SK-N-SH (cell line): ENCODE data around the gene HK1. TPM values are rescaled to one million over a fixed set of nuclear protein-coding genes. Genes with fewer than 3 reads are reported as not detected.

Source experiments
- CTCF ChIA-PET: fragments of 300-600, 350-600 bp; formaldehyde crosslinking; extraction: SDS; loops from one replicate; lab custom pipeline; 2021; lab: Yijun Ruan, JAX
- POLR2A ChIA-PET: fragments of 350-600 bp; sonication (Branson Sonifier 250); formaldehyde crosslinking; extraction: SDS; loops from one replicate; lab custom pipeline; 2020; ENCODE audit warnings: antibody characterized with exemption, inconsistent platforms; lab: Yijun Ruan, JAX
- DNase-seq: peaks from one replicate; pipeline ENCODE4 v3.0.0; 2012
- H2AFZ ChIP-seq: fragments of 200-600 bp; sonication (generic); 2 replicates; pipeline ENCODE4 v1.8.1; 2016; ENCODE audit warnings: antibody characterized with exemption, mild to moderate bottlenecking, low read depth
- H3F3A ChIP-seq: fragments of 200-600 bp; sonication (generic); replicated peaks from 2 replicates; pipeline ENCODE3; 2016; ENCODE audit warnings: antibody characterized with exemption, mild to moderate bottlenecking; ENCODE audit not compliant: insufficient read depth
- H3K27ac ChIP-seq, 2 experiments: fragments of 200-500 bp in 1 of 2; fragments of 200-600 bp in 1 of 2; sonication (Bioruptor generic) in 1 of 2; sonication (generic), shearing (Covaris generic) in 1 of 2; 2 replicates each; pipeline versions ENCODE4 v1.5.1 to v1.6.1; 2014 to 2016; ENCODE audit warnings: low read depth in 2 of 2, inconsistent platforms in 1 of 2, low read length in 1 of 2, mild to moderate bottlenecking in 1 of 2, mixed read lengths in 1 of 2
- H3K27me3 ChIP-seq: fragments of 200-600 bp; sonication (generic), shearing (Covaris generic); 2 replicates; pipeline ENCODE4 v1.6.1; 2016; ENCODE audit warnings: mixed run types; ENCODE audit not compliant: insufficient read depth
- H3K36me3 ChIP-seq, 2 experiments: fragments of 200-500 bp in 1 of 2; fragments of 200-600 bp in 1 of 2; sonication (Bioruptor generic) in 1 of 2; sonication (generic) in 1 of 2; replicated peaks in 1 of 2; 2 replicates each; pipeline versions ENCODE3 to v1.5.1; 2014 to 2016; ENCODE audit warnings: low read length in 1 of 2, mild to moderate bottlenecking in 1 of 2; ENCODE audit not compliant: insufficient read depth in 2 of 2, control insufficient read depth in 1 of 2
- H3K4me1 ChIP-seq, 2 experiments: fragments of 200-500 bp in 1 of 2; fragments of 200-600 bp in 1 of 2; sonication (Bioruptor generic) in 1 of 2; sonication (generic), shearing (Covaris generic) in 1 of 2; 2 replicates each; pipeline versions ENCODE4 v1.5.1 to v1.6.1; 2014 to 2016; ENCODE audit warnings: low read depth in 1 of 2, low read length in 1 of 2, mixed run types in 1 of 2; ENCODE audit not compliant: insufficient read depth in 2 of 2, control insufficient read depth in 1 of 2
- H3K4me2 ChIP-seq: fragments of 200-600 bp; sonication (generic), shearing (Covaris generic); 2 replicates; pipeline ENCODE4 v1.6.1; 2017; ENCODE audit warnings: mixed run types
- H3K4me3 ChIP-seq, 2 experiments: fragments of 200-500 bp in 1 of 2; fragments of 200-600 bp in 1 of 2; sonication (Bioruptor generic) in 1 of 2; sonication (generic), shearing (Covaris generic) in 1 of 2; 2 replicates each; pipeline versions ENCODE4 v1.5.1 to v1.8.1; 2014 to 2016; ENCODE audit warnings: low read depth in 2 of 2, inconsistent platforms in 1 of 2, low read length in 1 of 2, mild to moderate bottlenecking in 1 of 2, mixed read lengths in 1 of 2, moderate library complexity in 1 of 2
- H3K79me2 ChIP-seq: fragments of 200-600 bp; sonication (generic); 2 replicates; pipeline ENCODE4 v1.8.1; 2017; ENCODE audit warnings: mild to moderate bottlenecking; ENCODE audit not compliant: insufficient read depth
- H3K9ac ChIP-seq: fragments of 200-600 bp; sonication (generic); 2 replicates; pipeline ENCODE4 v1.6.1; 2017; ENCODE audit warnings: mixed run types
- H3K9me2 ChIP-seq: fragments of 200-600 bp; sonication (generic); 2 replicates; pipeline ENCODE4 v1.6.1; 2017; ENCODE audit warnings: mixed run types
- H3K9me3 ChIP-seq: fragments of 200-600 bp; sonication (generic); 2 replicates; pipeline ENCODE4 v1.6.1; 2017; ENCODE audit warnings: mixed run types, mild to moderate bottlenecking, moderate library complexity
- H4K20me1 ChIP-seq: fragments of 200-600 bp; sonication (generic); 2 replicates; pipeline ENCODE4 v1.6.1; 2017; ENCODE audit warnings: mild to moderate bottlenecking, mixed run types; ENCODE audit not compliant: insufficient read depth
- ELF1 ChIP-seq: IDR thresholded peaks from 2 replicates; pipeline ENCODE4 v1.4.0; 2012
- EP300 ChIP-seq, 2 experiments: IDR thresholded peaks; 2 replicates each; pipeline versions ENCODE4 v1.4.0 to v1.6.1; 2012; ENCODE audit warnings: borderline replicate concordance in 1 of 2, low read depth in 1 of 2, low read length in 1 of 2
- EZH2phosphoT487 ChIP-seq: fragments of 200-600 bp; sonication (generic); IDR thresholded peaks from 2 replicates; pipeline ENCODE4 v1.6.1; 2017; ENCODE audit warnings: low read depth, mixed run types, mild to moderate bottlenecking, antibody characterized with exemption, moderate library complexity, borderline replicate concordance
- FOXJ3 ChIP-seq: sonication (generic); formaldehyde crosslinking; IDR thresholded peaks from 2 replicates; pipeline ENCODE4 v1.5.1; 2020; ENCODE audit warnings: mild to moderate bottlenecking, missing genetic modification reagents
- GABPA ChIP-seq: IDR thresholded peaks from 2 replicates; pipeline ENCODE4 v1.4.0; 2012; ENCODE audit warnings: low read depth, mild to moderate bottlenecking
- GATA2 ChIP-seq: sonication (generic); formaldehyde crosslinking; IDR thresholded peaks from 2 replicates; pipeline ENCODE4 v1.5.0; 2020; ENCODE audit warnings: mild to moderate bottlenecking, missing genetic modification reagents
- IRF3 ChIP-seq: fragments of 150-350 bp; IDR thresholded peaks from 2 replicates; pipeline ENCODE4 v1.6.1; 2016; ENCODE audit warnings: mild to moderate bottlenecking, low read depth, low read length
- JUND ChIP-seq: IDR thresholded peaks from 2 replicates; pipeline ENCODE4 v1.4.0; 2012
- POLR2AphosphoS5 ChIP-seq: IDR thresholded peaks from 2 replicates; pipeline ENCODE4 v1.6.1; 2012; ENCODE audit warnings: low read depth, low read length
- RCOR1 ChIP-seq: fragments of 150-350 bp; IDR thresholded peaks from 2 replicates; pipeline ENCODE4 v1.6.1; 2017; ENCODE audit warnings: antibody characterized with exemption, low read length
- RFX5 ChIP-seq: IDR thresholded peaks from 2 replicates; pipeline ENCODE4 v1.6.1; 2012; ENCODE audit warnings: mild to moderate bottlenecking, improper control_type of control experiment, low read length
- SIN3A ChIP-seq: IDR thresholded peaks from 2 replicates; pipeline ENCODE4 v1.6.1; 2012; ENCODE audit warnings: low read depth, mild to moderate bottlenecking, low read length, moderate library complexity, borderline replicate concordance
- TCF12 ChIP-seq: IDR thresholded peaks from 2 replicates; pipeline ENCODE4 v1.4.0; 2012
- TEAD4 ChIP-seq: IDR thresholded peaks from 2 replicates; pipeline ENCODE4 v1.4.0; 2012; ENCODE audit warnings: mild to moderate bottlenecking, borderline replicate concordance; ENCODE audit not compliant: insufficient read depth
- YY1 ChIP-seq: IDR thresholded peaks from 2 replicates; pipeline ENCODE4 v1.4.0; 2012; ENCODE audit warnings: low read depth, mild to moderate bottlenecking
- WGBS: methylation state at CpG from one replicate; pipeline ENCODE4 v1.1.6; 2017; ENCODE audit warnings: low lambda C conversion rate; 5-methylcytosine and 5-hydroxymethylcytosine counted together
- polyA plus RNA-seq, 3 experiments: library from polyadenylated mRNA; depleted of rRNA; stranded (reverse); fragments of >200 nt; gene quantifications; 2 replicates each; pipeline ENCODE4 v1.2.3, GENCODE V29; 2012
- TF ChIP-seq, protein P1 (sequence below): IDR thresholded peaks from 2 replicates; pipeline ENCODE4 v1.4.0; 2012; ENCODE audit warnings: low read depth, borderline replicate concordance
- TF ChIP-seq, protein P2 (sequence below): IDR thresholded peaks from 2 replicates; pipeline ENCODE4 v1.4.0; 2012; ENCODE audit warnings: low read depth
- TF ChIP-seq, protein P3 (sequence below): IDR thresholded peaks from 2 replicates; pipeline ENCODE4; 2012
- TF ChIP-seq, protein P4 (sequence below): fragments of 200-600 bp; sonication (generic); IDR thresholded peaks from 2 replicates; pipeline ENCODE4 v1.6.1; 2017; ENCODE audit warnings: antibody characterized with exemption, mild to moderate bottlenecking, moderate library complexity

The HK1 gene
- polyA plus RNA-seq, 1 of the 3 experiments (the other 2 are of a cell fraction), result 38.7 TPM

DNA sequence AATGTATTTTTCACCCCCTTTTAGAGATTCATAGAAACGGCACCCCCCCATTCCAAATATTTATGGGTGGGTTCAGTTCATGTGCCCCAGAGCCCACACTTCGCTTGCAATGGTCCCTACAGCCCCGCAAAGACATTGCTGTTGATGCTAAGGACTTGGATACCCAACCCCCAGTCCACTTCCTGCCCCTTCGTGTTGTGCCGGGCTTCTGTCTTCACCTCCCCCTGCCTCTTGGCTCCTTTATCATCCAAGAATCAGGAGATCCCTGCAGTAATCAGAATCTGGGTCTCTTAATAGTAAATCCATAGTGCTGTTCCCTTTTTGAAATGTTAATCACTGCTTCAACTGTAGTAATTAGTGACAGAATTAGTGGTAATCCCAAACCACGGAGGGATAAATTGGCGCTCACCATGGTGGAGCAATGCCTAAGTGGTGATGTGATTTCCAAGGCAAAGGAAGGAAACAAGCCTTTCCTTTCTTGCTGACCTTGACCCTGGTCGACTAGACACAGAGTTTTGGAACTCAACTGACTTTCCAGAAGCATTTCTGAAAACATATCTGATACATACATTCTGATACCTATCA is 67.7 kb downstream of the HK1 start (continued):
- TF ChIP-seq IRF3 (no peak), TEAD4 (no peak), GATA2 (CRISPR knock-in tag) (no peak), SIN3A (no peak)
- TF ChIP-seq, protein P1, sequence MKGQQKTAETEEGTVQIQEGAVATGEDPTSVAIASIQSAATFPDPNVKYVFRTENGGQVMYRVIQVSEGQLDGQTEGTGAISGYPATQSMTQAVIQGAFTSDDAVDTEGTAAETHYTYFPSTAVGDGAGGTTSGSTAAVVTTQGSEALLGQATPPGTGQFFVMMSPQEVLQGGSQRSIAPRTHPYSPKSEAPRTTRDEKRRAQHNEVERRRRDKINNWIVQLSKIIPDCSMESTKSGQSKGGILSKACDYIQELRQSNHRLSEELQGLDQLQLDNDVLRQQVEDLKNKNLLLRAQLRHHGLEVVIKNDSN, result no peak

- no peak overlapping the region for H3K4me2 ChIP-seq
- H3F3A ChIP-seq, result peaks cover 27% of the 10 kb centered on the region
- peaks cover 0 to 10% of the 10 kb centered on the region in 2 experiments for H3K36me3 ChIP-seq
- no peak for DNase-seq
- H4K20me1 ChIP-seq, result peaks cover 8% of the 10 kb centered on the region; the same call in 1 of the 2 replicates
- TF ChIP-seq GATA2 (CRISPR knock-in tag), result no peak
- TF ChIP-seq, protein P2, sequence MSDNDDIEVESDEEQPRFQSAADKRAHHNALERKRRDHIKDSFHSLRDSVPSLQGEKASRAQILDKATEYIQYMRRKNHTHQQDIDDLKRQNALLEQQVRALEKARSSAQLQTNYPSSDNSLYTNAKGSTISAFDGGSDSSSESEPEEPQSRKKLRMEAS, result no peak
- no peak overlapping the region for H3K4me3 ChIP-seq
- peaks cover 69% of the 10 kb centered on the region for H3K79me2 ChIP-seq
- POLR2A ChIA-PET, result no interaction called here
- no peak overlapping the region for H3K27ac ChIP-seq
- no peak overlapping the region for H2AFZ ChIP-seq
- CTCF ChIA-PET, result no interaction called here
- no peaks in the 10 kb centered on the region for H3K9me3 ChIP-seq
- peaks cover 17 to 31% of the 10 kb centered on the region in 2 experiments for H3K4me1 ChIP-seq
- 91% methylated on average over 5 of the region's 5 CpGs for WGBS
- no peak overlapping the region for H3K9ac ChIP-seq
- H3K27me3 ChIP-seq, result no peaks in the 10 kb centered on the region
- H3K9me2 ChIP-seq, result no peaks in the 10 kb centered on the region
Measured at GRCh38 chr10:69346776-69347175, 68.5 kb downstream of the HK1 start.

GRCh38 chr10:69348816-69349541 is 70.7 kb downstream of the HK1 start:
- H3K79me2 ChIP-seq, result peaks cover 66% of the 10 kb centered on the region
- no peaks in the 10 kb centered on the region for H3K27me3 ChIP-seq
- POLR2A ChIA-PET, result interaction anchor here (0.6 to 1.0 kb wide), 2 partner anchors 14 to 56 kb away, joined by 4 to 7 read pairs; no protein-coding TSS in a partner anchor
- peaks cover 0 to 8% of the 10 kb centered on the region in 2 experiments for H3K36me3 ChIP-seq
- 56% methylated on average over 10 of the region's 10 CpGs for WGBS
- CTCF ChIA-PET, result interaction anchor here (1.0 to 1.7 kb wide), 3 partner anchors 9 to 166 kb away, joined by 3 to 6 read pairs (median 3); no protein-coding TSS in a partner anchor
- DNase-seq, result peak; percentile 64
- H3K9me2 ChIP-seq, result no peaks in the 10 kb centered on the region
- H2AFZ ChIP-seq, result no peak overlapping the region
- H4K20me1 ChIP-seq, result no peaks in the 10 kb centered on the region
- no peak overlapping the region for H3K4me2 ChIP-seq
- H3K9me3 ChIP-seq, result no peaks in the 10 kb centered on the region
- H3F3A ChIP-seq, result peaks cover 35% of the 10 kb centered on the region
- H3K9ac ChIP-seq, result no peak overlapping the region; the same call in 1 of the 2 replicates
- peak overlapping the region; percentile 86 to 90 for H3K27ac ChIP-seq
- no peak overlapping the region for H3K4me3 ChIP-seq
- H3K4me1 ChIP-seq, result peaks cover 30 to 40% of the 10 kb centered on the region in 2 experiments
- no peak for TF ChIP-seq SIN3A
- TF ChIP-seq, protein P3, sequence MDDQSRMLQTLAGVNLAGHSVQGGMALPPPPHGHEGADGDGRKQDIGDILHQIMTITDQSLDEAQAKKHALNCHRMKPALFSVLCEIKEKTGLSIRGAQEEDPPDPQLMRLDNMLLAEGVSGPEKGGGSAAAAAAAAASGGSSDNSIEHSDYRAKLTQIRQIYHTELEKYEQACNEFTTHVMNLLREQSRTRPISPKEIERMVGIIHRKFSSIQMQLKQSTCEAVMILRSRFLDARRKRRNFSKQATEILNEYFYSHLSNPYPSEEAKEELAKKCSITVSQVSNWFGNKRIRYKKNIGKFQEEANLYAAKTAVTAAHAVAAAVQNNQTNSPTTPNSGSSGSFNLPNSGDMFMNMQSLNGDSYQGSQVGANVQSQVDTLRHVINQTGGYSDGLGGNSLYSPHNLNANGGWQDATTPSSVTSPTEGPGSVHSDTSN, result peak; percentile 45; the same call in 1 of the 2 replicates
- TF ChIP-seq, protein P4, sequence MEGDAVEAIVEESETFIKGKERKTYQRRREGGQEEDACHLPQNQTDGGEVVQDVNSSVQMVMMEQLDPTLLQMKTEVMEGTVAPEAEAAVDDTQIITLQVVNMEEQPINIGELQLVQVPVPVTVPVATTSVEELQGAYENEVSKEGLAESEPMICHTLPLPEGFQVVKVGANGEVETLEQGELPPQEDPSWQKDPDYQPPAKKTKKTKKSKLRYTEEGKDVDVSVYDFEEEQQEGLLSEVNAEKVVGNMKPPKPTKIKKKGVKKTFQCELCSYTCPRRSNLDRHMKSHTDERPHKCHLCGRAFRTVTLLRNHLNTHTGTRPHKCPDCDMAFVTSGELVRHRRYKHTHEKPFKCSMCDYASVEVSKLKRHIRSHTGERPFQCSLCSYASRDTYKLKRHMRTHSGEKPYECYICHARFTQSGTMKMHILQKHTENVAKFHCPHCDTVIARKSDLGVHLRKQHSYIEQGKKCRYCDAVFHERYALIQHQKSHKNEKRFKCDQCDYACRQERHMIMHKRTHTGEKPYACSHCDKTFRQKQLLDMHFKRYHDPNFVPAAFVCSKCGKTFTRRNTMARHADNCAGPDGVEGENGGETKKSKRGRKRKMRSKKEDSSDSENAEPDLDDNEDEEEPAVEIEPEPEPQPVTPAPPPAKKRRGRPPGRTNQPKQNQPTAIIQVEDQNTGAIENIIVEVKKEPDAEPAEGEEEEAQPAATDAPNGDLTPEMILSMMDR, result no peak
- TF ChIP-seq ELF1, result no peak
- no peak for TF ChIP-seq POLR2AphosphoS5
- no peak; the same call in 1 of the 2 replicates for TF ChIP-seq JUND
- no peak for TF ChIP-seq GATA2 (CRISPR knock-in tag)
- peak in 1 of 2 experiments; percentile 63; a peak in 2 of 4 replicates for TF ChIP-seq EP300 (IDR thresholded peaks at IDR 0.05; ENCODE audit: borderline replicate concordance in 1 of 2, low read depth in 1 of 2, low read length in 1 of 2)
- TF ChIP-seq YY1, result no peak
- TF ChIP-seq RFX5, result no peak
- no peak for TF ChIP-seq EZH2phosphoT487
- TF ChIP-seq RCOR1, result peak; percentile 72
- no peak for TF ChIP-seq TCF12
- no peak for TF ChIP-seq GABPA
- no peak for TF ChIP-seq FOXJ3
- TF ChIP-seq, protein P2, result no peak; the same call in 1 of the 2 replicates
